ENCODE data around the gene ACKR3. TPM values are rescaled to one million over a fixed set of nuclear protein-coding genes. Genes with fewer than 3 reads are reported as not detected.
A peak's percentile ranks its signal among the peaks of the same experiment; 100 is the strongest.

ACKR3 gene
- polyA plus RNA-seq, 1 donor: 22.4 TPM

- no peak for DNase-seq
Observed at GRCh38 chr2:236550290-236550689, 19.3 kb upstream of the ACKR3 start.

- DNase-seq: no peak
Observed at GRCh38 chr2:236550701-236551465, 18.7 kb upstream of the ACKR3 start.

GRCh38 chr2:236551471-236552211 lies 18.0 kb upstream of the ACKR3 start:
- no peak for DNase-seq

GRCh38 chr2:236552212-236552542 lies 17.4 kb upstream of the ACKR3 start:
- no peak for DNase-seq

- DNase-seq: no peak
Observed at GRCh38 chr2:236552581-236553363, 16.9 kb upstream of the ACKR3 start.

- no peak for DNase-seq
Observed at GRCh38 chr2:236553522-236553921, 16.1 kb upstream of the ACKR3 start.

- no peak for DNase-seq
Observed at GRCh38 chr2:236554629-236555282, 14.9 kb upstream of the ACKR3 start.

GRCh38 chr2:236555481-236555880 lies 14.1 kb upstream of the ACKR3 start:
- no peak for DNase-seq

- no peak for DNase-seq
Observed at GRCh38 chr2:236557306-236558030, 12.2 kb upstream of the ACKR3 start.

GRCh38 chr2:236558036-236558435 lies 11.6 kb upstream of the ACKR3 start:
- DNase-seq: no peak

GRCh38 chr2:236558993-236559978 lies 10.3 kb upstream of the ACKR3 start:
- no peak for DNase-seq

GRCh38 chr2:236561874-236562273 lies 7.8 kb upstream of the ACKR3 start:
- DNase-seq: no peak

- DNase-seq: no peak
Observed at GRCh38 chr2:236562434-236562833, 7.2 kb upstream of the ACKR3 start.

GRCh38 chr2:236563953-236564352 lies 5.7 kb upstream of the ACKR3 start:
- no peak for DNase-seq

GRCh38 chr2:236565212-236565611 lies 4.4 kb upstream of the ACKR3 start:
- DNase-seq: no peak

- no peak for DNase-seq
Observed at GRCh38 chr2:236565879-236566402, 3.7 kb upstream of the ACKR3 start.

GRCh38 chr2:236566596-236566995 lies 3.0 kb upstream of the ACKR3 start:
- DNase-seq: no peak

GRCh38 chr2:236568068-236568921 lies 1.3 kb upstream of the ACKR3 start:
- DNase-seq: peak; percentile 48

GRCh38 chr2:236568922-236569572 lies 578 bp upstream of the ACKR3 start:
- DNase-seq: no peak
